MM.1S (cell line): ENCODE results near the gene TPX2.

ENCODE experiments used
- DNase-seq: peaks from one replicate; pipeline ENCODE4 v3.0.0-alpha.2; 2015
- H2AFZ ChIP-seq: fragments of 300-600 bp; sonication (generic); 2 replicates; pipeline ENCODE4 v1.6.0; 2016; ENCODE audit warnings: antibody characterized with exemption, low read length
- H3F3A ChIP-seq: fragments of 300-600 bp; sonication (generic); 2 replicates; pipeline ENCODE4 v1.6.1; 2016; ENCODE audit warnings: mild to moderate bottlenecking, antibody characterized with exemption, low read length, moderate library complexity, mixed read lengths; ENCODE audit not compliant: insufficient read depth
- H3K27ac ChIP-seq: fragments of 300-600 bp; sonication (generic); 2 replicates; pipeline ENCODE4 v1.5.1; 2016; ENCODE audit warnings: mild to moderate bottlenecking, low read length
- H3K27me3 ChIP-seq: fragments of 300-600 bp; sonication (generic); replicated peaks from 2 replicates; pipeline ENCODE4 v1.6.0; 2016; ENCODE audit warnings: low read length; ENCODE audit not compliant: insufficient read depth
- H3K36me3 ChIP-seq: fragments of 300-600 bp; sonication (generic); replicated peaks from 2 replicates; pipeline ENCODE4 v1.6.1; 2016; ENCODE audit warnings: mild to moderate bottlenecking, low read length, mixed read lengths; ENCODE audit not compliant: insufficient read depth
- H3K4me1 ChIP-seq: fragments of 300-600 bp; sonication (generic); 2 replicates; pipeline ENCODE4 v1.6.1; 2016; ENCODE audit warnings: low read length, mixed read lengths
- H3K4me2 ChIP-seq: fragments of 300-600 bp; sonication (generic); 2 replicates; pipeline ENCODE4 v1.6.0; 2016; ENCODE audit warnings: low read depth, low read length
- H3K4me3 ChIP-seq: fragments of 300-600 bp; sonication (generic); 2 replicates; pipeline ENCODE4 v1.5.1; 2016; ENCODE audit warnings: low read length, mixed read lengths
- H3K79me2 ChIP-seq: fragments of 300-600 bp; sonication (generic); 2 replicates; pipeline ENCODE4 v1.6.1; 2016; ENCODE audit warnings: mixed run types, low read length, mixed read lengths
- H3K9ac ChIP-seq: fragments of 300-600 bp; sonication (generic); 2 replicates; pipeline ENCODE4 v1.6.1; 2016; ENCODE audit warnings: low read length, mixed read lengths
- H3K9me2 ChIP-seq: fragments of 300-600 bp; sonication (generic); replicated peaks from 2 replicates; pipeline ENCODE4 v1.6.1; 2016; ENCODE audit warnings: mild to moderate bottlenecking, low read length, mixed read lengths; ENCODE audit not compliant: insufficient read depth
- H3K9me3 ChIP-seq: fragments of 300-600 bp; sonication (generic); replicated peaks from 2 replicates; pipeline ENCODE4 v1.6.1; 2016; ENCODE audit warnings: mild to moderate bottlenecking, low read length, mixed read lengths; ENCODE audit not compliant: insufficient read depth
- H4K20me1 ChIP-seq: fragments of 300-600 bp; sonication (generic); 2 replicates; pipeline ENCODE4 v1.6.1; 2016; ENCODE audit warnings: mild to moderate bottlenecking, low read length, moderate library complexity, mixed read lengths; ENCODE audit not compliant: insufficient read depth
- CTCF ChIP-seq: fragments of 300-600 bp; sonication (generic); IDR thresholded peaks from 2 replicates; pipeline ENCODE4 v1.5.1; 2016; ENCODE audit warnings: antibody characterized with exemption, low read length, mixed read lengths
- EZH2 ChIP-seq: fragments of 300-600 bp; sonication (generic); optimal IDR thresholded peaks from 2 replicates; pipeline ENCODE3; 2017; ENCODE audit warnings: low read depth, mild to moderate bottlenecking, antibody characterized with exemption, low read length, mixed read lengths
- EZH2phosphoT487 ChIP-seq: fragments of 300-600 bp; sonication (generic); IDR thresholded peaks from 2 replicates; pipeline ENCODE4 v1.6.1; 2018; ENCODE audit warnings: antibody characterized with exemption, low read length

The TPX2 gene

GRCh38 chr20:31738729-31739549 is at the start of gene TPX2:
Gene TPX2, plus strand, starts transcription at chr20:31739290. Its CDS starts 18,187 bp downstream, at chr20:31757477.
- Histone ChIP-seq H3K4me3 (peak within 1 kb of the TSS; percentile 91), H3K36me3 (no peaks in the 10 kb centered on the region; the same call in 1 of the 2 replicates), H4K20me1 (no peaks in the 10 kb centered on the region), H3K27ac (peak within 1 kb of the TSS; percentile 48; the same call in 1 of the 2 replicates), H3K9ac (peak within 1 kb of the TSS; percentile 75), H3K79me2 (peaks cover 49% of the 10 kb centered on the region), H3F3A (no peaks in the 10 kb centered on the region), H3K9me2 (no peaks in the 10 kb centered on the region), H3K27me3 (no peaks in the 10 kb centered on the region), H3K4me1 (peaks cover 14% of the 10 kb centered on the region; the same call in 1 of the 2 replicates), H2AFZ (peak within 1 kb of the TSS; percentile 93), H3K9me3 (no peaks in the 10 kb centered on the region), H3K4me2 (peak within 1 kb of the TSS; percentile 97)
- DNase-seq, result peak; percentile 96
- no peak for TF ChIP-seq EZH2phosphoT487
- peak; percentile 21; the same call in 1 of the 2 replicates for TF ChIP-seq CTCF

- Histone ChIP-seq H3F3A (peaks cover 79% of the 10 kb centered on the region), H2AFZ (no peak overlapping the region), H3K4me3 (no peak overlapping the region), H3K4me1 (peaks cover 78% of the 10 kb centered on the region), H3K9me3 (no peaks in the 10 kb centered on the region), H3K9me2 (no peaks in the 10 kb centered on the region), H3K36me3 (peaks cover 6% of the 10 kb centered on the region; the same call in 1 of the 2 replicates), H3K27ac (peak overlapping the region; percentile 92; the same call in 1 of the 2 replicates), H3K9ac (peak overlapping the region; percentile 44; the same call in 1 of the 2 replicates), H3K4me2 (peak overlapping the region; percentile 42; the same call in 1 of the 2 replicates), H4K20me1 (no peaks in the 10 kb centered on the region), H3K79me2 (peaks cover 81% of the 10 kb centered on the region), H3K27me3 (no peaks in the 10 kb centered on the region)
- no peak for DNase-seq
- TF ChIP-seq CTCF (no peak), EZH2 (no peak), EZH2phosphoT487 (no peak)
These were observed 48.9 kb upstream of the TPX2 start for GRCh38 chr20:31690124-31690666.

- TF ChIP-seq CTCF, result no peak
- no peak for TF ChIP-seq EZH2phosphoT487
- Histone ChIP-seq H3K4me2 (peak overlapping the region; percentile 10; the same call in 1 of the 2 replicates), H3K27ac (peak overlapping the region; percentile 92), H3K27me3 (no peaks in the 10 kb centered on the region), H3K4me1 (peaks cover 78% of the 10 kb centered on the region), H3K9me3 (no peaks in the 10 kb centered on the region), H3K9me2 (no peaks in the 10 kb centered on the region), H3K4me3 (no peak overlapping the region), H3K9ac (peak overlapping the region; percentile 44; the same call in 1 of the 2 replicates), H4K20me1 (no peaks in the 10 kb centered on the region), H3F3A (peaks cover 79% of the 10 kb centered on the region), H3K79me2 (peaks cover 81% of the 10 kb centered on the region), H2AFZ (no peak overlapping the region), H3K36me3 (peaks cover 10% of the 10 kb centered on the region)
- DNase-seq, result peak; percentile 78
These were observed 47.3 kb upstream of the TPX2 start for GRCh38 chr20:31691646-31692275.
